ENCODE measurements around the gene CFAP299. TPM values are rescaled to one million over a fixed set of nuclear protein-coding genes. Genes with fewer than 3 reads are reported as not detected.

CFAP299 gene
- total and polyA plus RNA-seq, 2 experiments from 2014 or later = 0.24 to 1.4 TPM

DNA sequence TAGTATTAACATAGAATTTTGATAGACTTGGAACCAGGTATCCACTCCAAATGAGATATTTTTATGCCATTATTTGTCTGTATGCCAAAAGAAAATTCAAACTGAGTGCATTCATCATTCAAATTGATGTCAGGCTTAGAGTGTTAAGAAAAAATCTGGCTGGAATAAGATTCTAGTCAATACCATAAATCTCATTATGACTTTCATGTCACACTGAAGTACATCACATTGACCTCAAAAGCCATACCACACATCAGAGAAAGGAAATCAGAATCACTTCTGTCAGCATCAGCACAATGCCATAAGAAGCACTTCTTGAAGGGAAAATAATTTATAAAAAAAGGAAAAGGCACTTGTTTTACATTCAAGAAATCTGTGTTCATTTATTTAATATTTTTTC is 575.9 kb downstream of the CFAP299 start:
- Histone ChIP-seq H3K4me1 (ENCODE audit: low read depth) (no peaks in the 10 kb centered on the region), H3K36me3 (no peaks in the 10 kb centered on the region), H3K27ac (no peak overlapping the region), H3K9me3 (ENCODE audit: low read depth) (no peaks in the 10 kb centered on the region), H3K27me3 (no peaks in the 10 kb centered on the region), H3K4me3 (no peak overlapping the region)
- TF ChIP-seq, protein P1, sequence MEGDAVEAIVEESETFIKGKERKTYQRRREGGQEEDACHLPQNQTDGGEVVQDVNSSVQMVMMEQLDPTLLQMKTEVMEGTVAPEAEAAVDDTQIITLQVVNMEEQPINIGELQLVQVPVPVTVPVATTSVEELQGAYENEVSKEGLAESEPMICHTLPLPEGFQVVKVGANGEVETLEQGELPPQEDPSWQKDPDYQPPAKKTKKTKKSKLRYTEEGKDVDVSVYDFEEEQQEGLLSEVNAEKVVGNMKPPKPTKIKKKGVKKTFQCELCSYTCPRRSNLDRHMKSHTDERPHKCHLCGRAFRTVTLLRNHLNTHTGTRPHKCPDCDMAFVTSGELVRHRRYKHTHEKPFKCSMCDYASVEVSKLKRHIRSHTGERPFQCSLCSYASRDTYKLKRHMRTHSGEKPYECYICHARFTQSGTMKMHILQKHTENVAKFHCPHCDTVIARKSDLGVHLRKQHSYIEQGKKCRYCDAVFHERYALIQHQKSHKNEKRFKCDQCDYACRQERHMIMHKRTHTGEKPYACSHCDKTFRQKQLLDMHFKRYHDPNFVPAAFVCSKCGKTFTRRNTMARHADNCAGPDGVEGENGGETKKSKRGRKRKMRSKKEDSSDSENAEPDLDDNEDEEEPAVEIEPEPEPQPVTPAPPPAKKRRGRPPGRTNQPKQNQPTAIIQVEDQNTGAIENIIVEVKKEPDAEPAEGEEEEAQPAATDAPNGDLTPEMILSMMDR (IDR thresholded peaks at IDR 0.05; ENCODE audit: low read depth, low read length) = no peak
- no peak for DNase-seq (ENCODE audit: low read depth in 1 of 2, low spot score in 1 of 2)

DNA sequence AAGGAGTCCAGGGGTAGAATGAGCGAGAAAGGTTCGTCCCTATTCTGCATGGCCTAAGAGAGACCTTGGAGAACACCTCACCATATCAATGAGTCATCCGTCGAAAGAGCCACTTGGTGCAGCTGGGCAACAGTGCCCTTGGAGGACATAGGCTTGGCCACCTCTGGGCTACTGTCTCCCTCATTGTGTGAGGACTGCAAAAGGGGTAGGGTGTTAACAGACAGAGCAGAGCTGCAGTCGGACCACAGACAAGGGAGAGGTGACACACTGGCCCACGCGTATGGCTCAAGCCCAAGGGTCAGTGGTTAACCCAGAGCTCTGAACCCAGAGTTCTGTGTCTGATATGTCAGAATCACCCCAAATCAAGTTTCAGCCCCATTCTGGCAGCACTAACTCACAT is 576.8 kb downstream of the CFAP299 start:
- no peak overlapping the region for H3K4me3 ChIP-seq

GRCh38 chr4:80913381-80913780 is 577.9 kb downstream of the CFAP299 start:
- Histone ChIP-seq H3K9me3 (ENCODE audit: low read depth) (no peaks in the 10 kb centered on the region), H3K4me3 (no peak overlapping the region), H3K4me1 (ENCODE audit: low read depth) (no peaks in the 10 kb centered on the region), H3K36me3 (no peaks in the 10 kb centered on the region), H3K27ac (no peak overlapping the region), H3K27me3 (peaks cover 3% of the 10 kb centered on the region)
- DNase-seq (ENCODE audit: low read depth in 1 of 2, low spot score in 1 of 2) = peak in 1 of 2 donors; percentile 47
- TF ChIP-seq, protein P1 (IDR thresholded peaks at IDR 0.05; ENCODE audit: low read depth, low read length) = no peak

More for the DNA sequence above, 576.8 kb downstream of the CFAP299 start:
- Histone ChIP-seq H3K36me3 (no peaks in the 10 kb centered on the region), H3K27me3 (peaks cover 3% of the 10 kb centered on the region), H3K27ac (no peak overlapping the region), H3K9me3 (ENCODE audit: low read depth) (no peaks in the 10 kb centered on the region), H3K4me1 (ENCODE audit: low read depth) (no peaks in the 10 kb centered on the region)
- TF ChIP-seq, protein P1 (IDR thresholded peaks at IDR 0.05; ENCODE audit: low read depth, low read length) = no peak
- no peak for DNase-seq (ENCODE audit: low read depth in 1 of 2, low spot score in 1 of 2)

DNA sequence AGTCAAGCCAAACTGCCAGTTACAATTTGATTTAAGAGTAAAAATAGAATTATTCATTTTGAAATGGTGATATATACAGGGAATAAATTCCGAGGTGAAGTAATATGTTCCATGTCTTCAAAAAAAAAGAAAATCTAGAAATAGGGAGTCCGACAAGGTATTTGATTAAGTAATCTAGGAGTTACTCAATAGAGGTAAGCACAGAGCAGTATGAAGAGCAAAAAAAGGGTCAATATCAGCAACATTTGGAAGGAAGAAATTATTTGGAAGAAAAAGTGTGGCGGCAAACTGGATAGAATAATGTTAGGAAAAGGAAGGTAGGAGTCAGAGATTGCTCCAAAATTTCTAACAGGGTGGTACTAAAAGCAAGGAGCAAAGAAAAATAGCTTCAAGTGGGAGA is 581.2 kb downstream of the CFAP299 start:
- no peak overlapping the region for H3K4me3 ChIP-seq
- H3K27ac ChIP-seq = no peak overlapping the region
- H3K27me3 ChIP-seq = peaks cover 3% of the 10 kb centered on the region
- H3K36me3 ChIP-seq = no peaks in the 10 kb centered on the region
- H3K4me1 ChIP-seq (ENCODE audit: low read depth) = no peaks in the 10 kb centered on the region
- TF ChIP-seq, protein P1 (IDR thresholded peaks at IDR 0.05; ENCODE audit: low read depth, low read length) = no peak
- H3K9me3 ChIP-seq (ENCODE audit: low read depth) = no peaks in the 10 kb centered on the region
- DNase-seq (ENCODE audit: low read depth in 1 of 2, low spot score in 1 of 2) = no peak

GRCh38 chr4:80918004-80918403 is 582.5 kb downstream of the CFAP299 start:
- Histone ChIP-seq H3K9me3 (ENCODE audit: low read depth) (no peaks in the 10 kb centered on the region), H3K36me3 (no peaks in the 10 kb centered on the region), H3K4me1 (ENCODE audit: low read depth) (no peaks in the 10 kb centered on the region), H3K27me3 (peaks cover 3% of the 10 kb centered on the region), H3K27ac (no peak overlapping the region), H3K4me3 (no peak overlapping the region)
- TF ChIP-seq, protein P1 (IDR thresholded peaks at IDR 0.05; ENCODE audit: low read depth, low read length) = no peak
- peak in 1 of 2 donors; percentile 45 for DNase-seq (ENCODE audit: low read depth in 1 of 2, low spot score in 1 of 2)

DNA sequence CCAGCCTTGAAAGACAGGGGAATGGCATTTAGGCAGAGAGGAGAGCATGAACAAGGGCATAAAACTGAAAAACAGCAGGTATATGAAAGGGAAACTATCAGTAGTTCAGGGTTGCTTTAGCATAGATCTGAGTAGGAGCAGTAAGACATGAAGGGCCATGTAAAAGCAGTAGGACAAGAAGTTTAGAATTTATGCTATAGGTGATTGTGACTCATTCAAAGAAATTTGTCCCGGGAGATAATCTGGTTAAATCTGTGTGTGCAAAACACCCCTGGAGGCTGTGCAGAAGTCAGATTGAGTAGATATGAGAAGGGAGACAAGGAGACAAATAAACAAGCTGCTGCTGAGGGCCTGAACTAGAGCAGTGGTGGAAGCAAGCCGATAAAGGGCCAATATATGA is 585.9 kb downstream of the CFAP299 start:
- TF ChIP-seq, protein P1 (IDR thresholded peaks at IDR 0.05; ENCODE audit: low read depth, low read length) = no peak
- DNase-seq (ENCODE audit: low read depth in 1 of 2, low spot score in 1 of 2) = no peak
- H3K27ac ChIP-seq = no peak overlapping the region
- no peaks in the 10 kb centered on the region for H3K36me3 ChIP-seq
- H3K4me3 ChIP-seq = no peak overlapping the region
- H3K9me3 ChIP-seq (ENCODE audit: low read depth) = no peaks in the 10 kb centered on the region
- peaks cover 12% of the 10 kb centered on the region for H3K27me3 ChIP-seq
- H3K4me1 ChIP-seq (ENCODE audit: low read depth) = no peaks in the 10 kb centered on the region
